ENCODE measurements around the gene OAF.

The OAF gene

GRCh38 chr11:120184946-120185705 lies 25.7 kb upstream of the OAF start:
- Histone ChIP-seq H3K9me3 (ENCODE audit: control insufficient read depth in 2 of 2, low read length in 2 of 2) (no peaks in the 10 kb centered on the region), H3K27ac (ENCODE audit: low read length) (peak overlapping the region; percentile 58), H3K27me3 (ENCODE audit: control insufficient read depth in 1 of 2, insufficient read depth in 2 of 2, low read length in 2 of 2) (peaks cover 2 to 3% of the 10 kb centered on the region in 2 donors), H3K36me3 (ENCODE audit: control insufficient read depth in 2 of 2, insufficient read depth in 2 of 2, low read length in 2 of 2) (no peaks in the 10 kb centered on the region), H3K4me1 (ENCODE audit: control insufficient read depth, insufficient read depth, low read length) (peaks cover 49% of the 10 kb centered on the region), H3K9ac (ENCODE audit: low read length in 2 of 2) (no peak overlapping the region), H3K4me3 (ENCODE audit: low read length in 2 of 2) (peak overlapping the region in 1 of 2 donors; percentile 44)

GRCh38 chr11:120185706-120186455 lies 25.0 kb upstream of the OAF start:
- Histone ChIP-seq H3K36me3 (ENCODE audit: control insufficient read depth in 2 of 2, insufficient read depth in 2 of 2, low read length in 2 of 2) (no peaks in the 10 kb centered on the region), H3K27ac (ENCODE audit: low read length) (peak overlapping the region; percentile 58), H3K4me3 (ENCODE audit: low read length in 2 of 2) (peak overlapping the region in 1 of 2 donors; percentile 44), H3K9me3 (ENCODE audit: control insufficient read depth in 2 of 2, low read length in 2 of 2) (no peaks in the 10 kb centered on the region), H3K9ac (ENCODE audit: low read length in 2 of 2) (no peak overlapping the region), H3K27me3 (ENCODE audit: control insufficient read depth in 1 of 2, insufficient read depth in 2 of 2, low read length in 2 of 2) (peaks cover 3 to 5% of the 10 kb centered on the region in 2 donors), H3K4me1 (ENCODE audit: control insufficient read depth, insufficient read depth, low read length) (peaks cover 49% of the 10 kb centered on the region)

- H3K27ac ChIP-seq (ENCODE audit: low read length): peak overlapping the region; percentile 58
- H3K4me1 ChIP-seq (ENCODE audit: control insufficient read depth, insufficient read depth, low read length): peaks cover 49% of the 10 kb centered on the region
- no peak overlapping the region for H3K9ac ChIP-seq (ENCODE audit: low read length in 2 of 2)
These were observed 24.4 kb upstream of the OAF start for GRCh38 chr11:120186456-120186773.

GRCh38 chr11:120186774-120187591 lies 23.8 kb upstream of the OAF start:
- Histone ChIP-seq H3K4me1 (ENCODE audit: control insufficient read depth, insufficient read depth, low read length) (peaks cover 48% of the 10 kb centered on the region), H3K27ac (ENCODE audit: low read length) (peak overlapping the region; percentile 58), H3K9me3 (ENCODE audit: control insufficient read depth in 2 of 2, low read length in 2 of 2) (no peaks in the 10 kb centered on the region), H3K9ac (ENCODE audit: low read length in 2 of 2) (no peak overlapping the region), H3K4me3 (ENCODE audit: low read length in 2 of 2) (peak overlapping the region in 1 of 2 donors; percentile 15), H3K27me3 (ENCODE audit: control insufficient read depth in 1 of 2, insufficient read depth in 2 of 2, low read length in 2 of 2) (peaks cover 3 to 5% of the 10 kb centered on the region in 2 donors), H3K36me3 (ENCODE audit: control insufficient read depth in 2 of 2, insufficient read depth in 2 of 2, low read length in 2 of 2) (no peaks in the 10 kb centered on the region)

More at GRCh38 chr11:120186456-120186773, 24.4 kb upstream of the OAF start:
- Histone ChIP-seq H3K36me3 (ENCODE audit: control insufficient read depth in 2 of 2, insufficient read depth in 2 of 2, low read length in 2 of 2) (no peaks in the 10 kb centered on the region), H3K4me3 (ENCODE audit: low read length in 2 of 2) (no peak overlapping the region), H3K27me3 (ENCODE audit: control insufficient read depth in 1 of 2, insufficient read depth in 2 of 2, low read length in 2 of 2) (peaks cover 3 to 6% of the 10 kb centered on the region in 2 donors), H3K9me3 (ENCODE audit: control insufficient read depth in 2 of 2, low read length in 2 of 2) (no peaks in the 10 kb centered on the region)

- Histone ChIP-seq H3K27ac (ENCODE audit: low read length) (peak overlapping the region; percentile 31), H3K9ac (ENCODE audit: low read length in 2 of 2) (no peak overlapping the region), H3K4me1 (ENCODE audit: control insufficient read depth, insufficient read depth, low read length) (peaks cover 36% of the 10 kb centered on the region)
These were observed 22.5 kb upstream of the OAF start for GRCh38 chr11:120188371-120188770.

GRCh38 chr11:120188811-120189455 lies 21.9 kb upstream of the OAF start:
- no peak overlapping the region for H3K9ac ChIP-seq (ENCODE audit: low read length in 2 of 2)
- no peak overlapping the region for H3K4me3 ChIP-seq (ENCODE audit: low read length in 2 of 2)
- H3K9me3 ChIP-seq (ENCODE audit: control insufficient read depth in 2 of 2, low read length in 2 of 2): no peaks in the 10 kb centered on the region
- no peaks in the 10 kb centered on the region for H3K36me3 ChIP-seq (ENCODE audit: control insufficient read depth in 2 of 2, insufficient read depth in 2 of 2, low read length in 2 of 2)
- H3K27me3 ChIP-seq (ENCODE audit: control insufficient read depth in 1 of 2, insufficient read depth in 2 of 2, low read length in 2 of 2): peaks cover 3 to 5% of the 10 kb centered on the region in 2 donors
- peaks cover 32% of the 10 kb centered on the region for H3K4me1 ChIP-seq (ENCODE audit: control insufficient read depth, insufficient read depth, low read length)
- H3K27ac ChIP-seq (ENCODE audit: low read length): peak overlapping the region; percentile 31

More at GRCh38 chr11:120188371-120188770, 22.5 kb upstream of the OAF start:
- Histone ChIP-seq H3K27me3 (ENCODE audit: control insufficient read depth in 1 of 2, insufficient read depth in 2 of 2, low read length in 2 of 2) (peaks cover 3 to 5% of the 10 kb centered on the region in 2 donors), H3K9me3 (ENCODE audit: control insufficient read depth in 2 of 2, low read length in 2 of 2) (no peaks in the 10 kb centered on the region), H3K36me3 (ENCODE audit: control insufficient read depth in 2 of 2, insufficient read depth in 2 of 2, low read length in 2 of 2) (no peaks in the 10 kb centered on the region), H3K4me3 (ENCODE audit: low read length in 2 of 2) (no peak overlapping the region)

- peaks cover 3 to 5% of the 10 kb centered on the region in 2 donors for H3K27me3 ChIP-seq (ENCODE audit: control insufficient read depth in 1 of 2, insufficient read depth in 2 of 2, low read length in 2 of 2)
- no peak overlapping the region for H3K27ac ChIP-seq (ENCODE audit: low read length)
- H3K4me1 ChIP-seq (ENCODE audit: control insufficient read depth, insufficient read depth, low read length): peaks cover 24% of the 10 kb centered on the region
- H3K9me3 ChIP-seq (ENCODE audit: control insufficient read depth in 2 of 2, low read length in 2 of 2): no peaks in the 10 kb centered on the region
- H3K4me3 ChIP-seq (ENCODE audit: low read length in 2 of 2): no peak overlapping the region
- H3K9ac ChIP-seq (ENCODE audit: low read length in 2 of 2): no peak overlapping the region
- no peaks in the 10 kb centered on the region for H3K36me3 ChIP-seq (ENCODE audit: control insufficient read depth in 2 of 2, insufficient read depth in 2 of 2, low read length in 2 of 2)
These were observed 19.8 kb upstream of the OAF start for GRCh38 chr11:120191058-120191457.

- Histone ChIP-seq H3K27me3 (ENCODE audit: control insufficient read depth in 1 of 2, insufficient read depth in 2 of 2, low read length in 2 of 2) (peaks cover 0 to 7% of the 10 kb centered on the region in 2 donors), H3K4me1 (ENCODE audit: control insufficient read depth, insufficient read depth, low read length) (peaks cover 11% of the 10 kb centered on the region), H3K27ac (ENCODE audit: low read length) (no peak overlapping the region), H3K36me3 (ENCODE audit: control insufficient read depth in 2 of 2, insufficient read depth in 2 of 2, low read length in 2 of 2) (no peaks in the 10 kb centered on the region), H3K4me3 (ENCODE audit: low read length in 2 of 2) (no peak overlapping the region), H3K9me3 (ENCODE audit: control insufficient read depth in 2 of 2, low read length in 2 of 2) (no peaks in the 10 kb centered on the region), H3K9ac (ENCODE audit: low read length in 2 of 2) (no peak overlapping the region)
These were observed 17.8 kb upstream of the OAF start for GRCh38 chr11:120192831-120193625.

- Histone ChIP-seq H3K9me3 (ENCODE audit: control insufficient read depth in 2 of 2, low read length in 2 of 2) (no peaks in the 10 kb centered on the region), H3K9ac (ENCODE audit: low read length in 2 of 2) (no peak overlapping the region), H3K27me3 (ENCODE audit: control insufficient read depth in 1 of 2, insufficient read depth in 2 of 2, low read length in 2 of 2) (peaks cover 0 to 7% of the 10 kb centered on the region in 2 donors), H3K36me3 (ENCODE audit: control insufficient read depth in 2 of 2, insufficient read depth in 2 of 2, low read length in 2 of 2) (no peaks in the 10 kb centered on the region), H3K27ac (ENCODE audit: low read length) (no peak overlapping the region), H3K4me1 (ENCODE audit: control insufficient read depth, insufficient read depth, low read length) (peaks cover 6% of the 10 kb centered on the region), H3K4me3 (ENCODE audit: low read length in 2 of 2) (no peak overlapping the region)
These were observed 16.7 kb upstream of the OAF start for GRCh38 chr11:120194166-120194565.

Data from stomach smooth muscle (tissue), 2 donors.